GM03348 (cell line): Measurements from ENCODE around the gene TMEM62.
A peak's percentile ranks its signal among the peaks of the same experiment; 100 is the strongest.

Experiments used
- DNase-seq: peaks from one replicate; pipeline ENCODE4 v3.0.0; 2012; ENCODE audit warnings: low spot score

TMEM62 gene

DNA sequence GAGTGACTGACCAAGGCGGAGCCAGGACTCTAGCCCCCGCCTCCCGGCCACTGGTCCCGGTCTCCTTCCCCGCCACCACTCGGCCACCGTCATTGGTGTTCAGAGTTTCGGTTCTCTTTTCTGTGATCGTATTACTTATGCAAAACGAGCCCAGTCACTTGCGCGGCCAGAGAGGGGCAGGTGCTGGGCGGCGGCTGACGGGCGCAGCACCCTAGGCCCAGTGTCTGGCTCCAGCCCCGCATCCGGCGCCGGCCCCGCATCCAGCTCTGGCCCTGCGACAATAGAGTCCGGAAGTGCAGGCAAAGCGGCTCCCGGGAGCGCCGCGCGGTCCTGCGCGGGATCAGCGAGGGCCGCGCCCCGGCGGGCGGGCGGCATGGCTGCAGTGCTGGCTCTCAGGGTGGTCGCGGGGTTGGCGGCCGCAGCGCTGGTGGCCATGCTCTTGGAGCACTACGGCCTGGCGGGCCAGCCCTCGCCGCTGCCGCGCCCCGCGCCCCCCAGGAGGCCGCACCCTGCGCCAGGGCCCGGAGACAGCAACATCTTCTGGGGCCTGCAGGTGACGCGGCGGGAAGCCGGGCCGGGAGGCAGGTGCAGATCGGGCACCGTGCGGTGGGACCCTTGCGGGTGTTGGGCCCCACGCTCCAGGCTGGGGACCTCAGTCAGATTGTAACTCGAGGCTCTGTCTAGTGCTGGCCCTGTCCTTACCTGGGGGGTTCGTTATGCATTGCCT lies at the start of gene TMEM62:
Gene TMEM62, plus strand, starts transcription at position 157 of the 727 bp plus-strand sequence. Its CDS starts 217 bp downstream, at position 374.
- peak; percentile 88 for DNase-seq

DNA sequence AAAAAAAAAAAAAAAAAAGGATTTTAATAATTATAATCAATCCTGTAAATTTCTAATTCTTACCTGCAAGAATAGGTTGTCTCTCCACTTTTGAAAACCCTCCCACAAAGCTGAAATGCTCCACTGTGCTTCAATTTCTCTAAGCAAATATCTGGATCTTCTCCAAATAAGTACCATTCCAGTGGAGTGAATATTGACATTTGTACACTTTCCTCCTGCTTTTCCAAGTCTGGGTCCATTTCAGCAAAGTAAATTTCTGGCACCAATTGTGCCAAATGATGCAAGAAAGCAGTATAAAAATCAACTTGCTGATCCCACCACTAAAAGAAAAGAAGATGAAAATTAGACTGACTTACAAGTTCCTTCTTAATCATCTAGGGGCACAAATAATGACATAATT lies 47.5 kb upstream of the TMEM62 start:
- peak; percentile 47 for DNase-seq

DNA sequence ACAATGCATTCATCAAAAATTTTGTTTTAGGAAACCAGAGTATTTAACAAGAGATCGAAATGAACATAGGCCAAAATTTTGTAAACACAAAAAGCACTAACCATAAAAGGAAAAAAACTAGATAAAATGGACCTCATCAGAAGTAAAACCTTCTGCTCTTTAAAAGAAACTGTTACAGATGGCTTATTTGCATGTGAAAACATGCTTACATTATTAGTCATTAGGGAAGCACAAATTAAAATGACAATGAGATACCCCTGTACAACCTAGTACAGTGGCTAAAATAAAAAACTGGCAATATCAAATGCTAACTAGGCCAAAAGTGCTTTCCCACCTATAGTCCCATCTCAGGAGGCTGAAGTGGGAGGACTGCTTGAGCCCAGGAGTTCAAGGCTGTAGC lies 46.8 kb upstream of the TMEM62 start:
- DNase-seq: peak; percentile 14

DNA sequence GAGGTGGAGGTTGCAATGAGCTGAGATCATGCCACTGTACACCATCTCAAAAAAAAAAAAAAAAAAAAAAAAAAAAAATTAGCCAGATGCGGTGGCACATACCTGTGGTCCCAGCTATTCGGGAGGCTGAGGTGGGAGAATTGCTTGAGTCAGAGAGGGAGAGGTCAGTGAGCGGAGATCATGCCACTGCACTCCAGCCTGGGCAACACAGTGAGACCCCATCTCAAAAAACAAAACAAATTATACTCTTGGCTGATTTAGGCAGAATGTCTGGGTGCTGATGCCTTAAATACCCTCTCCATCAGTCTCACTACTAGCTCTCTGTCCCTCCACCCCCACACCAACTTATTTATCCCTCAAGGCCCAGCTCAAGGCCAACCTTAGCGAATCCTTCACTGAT lies 41.5 kb upstream of the TMEM62 start:
- no peak for DNase-seq

DNA sequence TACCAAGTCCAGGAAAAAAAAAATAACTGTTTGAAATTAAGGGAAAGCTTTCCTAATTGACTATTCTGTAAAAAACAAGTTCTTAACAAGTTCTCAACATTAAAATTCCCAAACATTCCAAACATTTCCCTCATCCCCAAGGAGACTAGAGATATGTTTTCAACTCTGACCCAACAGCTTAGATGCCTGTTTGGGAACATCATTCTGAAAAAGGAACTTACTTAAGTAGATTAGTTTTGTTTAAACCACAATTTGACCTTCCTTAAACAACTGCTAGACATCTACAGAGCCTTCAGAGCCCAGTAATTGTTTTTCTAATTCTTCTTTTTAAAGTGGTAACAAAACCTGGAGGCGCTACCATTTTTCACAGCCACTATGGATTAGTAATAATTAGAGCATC lies 40.4 kb upstream of the TMEM62 start:
- DNase-seq: peak; percentile 27

DNA sequence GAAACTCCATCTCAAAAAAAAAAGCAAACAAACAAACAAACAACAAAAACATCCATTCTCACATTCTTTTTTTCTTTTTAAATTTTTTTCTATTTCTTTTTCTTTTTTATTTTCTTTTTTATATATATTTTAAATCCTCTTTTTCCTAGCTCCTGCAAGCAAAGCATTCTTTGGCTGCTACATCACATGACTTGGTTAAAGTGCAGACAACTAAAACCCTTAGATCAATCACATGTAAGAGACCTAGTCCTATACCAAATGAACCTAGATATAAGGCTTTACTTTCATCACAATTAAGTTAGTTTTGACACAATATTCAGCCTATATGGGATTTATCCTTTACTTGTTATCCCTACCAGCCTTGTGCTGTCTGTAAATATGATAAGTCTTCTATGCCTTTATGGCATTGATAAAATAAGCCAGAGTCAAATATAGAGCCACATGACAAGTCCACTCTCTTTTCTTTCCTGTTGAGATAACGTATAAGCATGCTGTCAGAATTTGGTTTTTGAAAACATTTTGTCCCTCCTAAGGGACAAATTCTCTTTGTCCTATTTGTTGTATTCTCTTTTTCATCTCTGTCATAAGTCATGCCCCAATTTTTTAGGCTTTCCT lies 38.9 kb upstream of the TMEM62 start:
- no peak for DNase-seq

DNA sequence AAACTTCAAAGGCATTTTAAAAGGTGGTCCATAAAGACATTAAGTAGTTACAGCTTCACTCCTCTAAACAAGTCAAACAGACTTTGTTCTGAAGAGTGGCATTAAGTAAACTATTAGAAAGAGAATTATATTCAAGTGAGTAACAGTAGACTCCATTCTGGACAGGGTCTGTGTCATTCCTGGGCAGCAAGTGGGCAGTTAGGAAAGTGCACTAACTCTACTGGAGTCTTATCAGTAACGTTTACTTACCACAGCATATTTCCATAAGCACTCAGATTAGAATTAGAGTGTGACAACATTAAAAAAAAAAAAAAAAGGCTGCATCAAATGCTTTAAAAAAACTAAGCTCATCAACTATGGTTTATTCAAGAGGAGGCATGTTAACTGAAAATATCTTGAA lies 38.1 kb upstream of the TMEM62 start:
- peak; percentile 21 for DNase-seq

DNA sequence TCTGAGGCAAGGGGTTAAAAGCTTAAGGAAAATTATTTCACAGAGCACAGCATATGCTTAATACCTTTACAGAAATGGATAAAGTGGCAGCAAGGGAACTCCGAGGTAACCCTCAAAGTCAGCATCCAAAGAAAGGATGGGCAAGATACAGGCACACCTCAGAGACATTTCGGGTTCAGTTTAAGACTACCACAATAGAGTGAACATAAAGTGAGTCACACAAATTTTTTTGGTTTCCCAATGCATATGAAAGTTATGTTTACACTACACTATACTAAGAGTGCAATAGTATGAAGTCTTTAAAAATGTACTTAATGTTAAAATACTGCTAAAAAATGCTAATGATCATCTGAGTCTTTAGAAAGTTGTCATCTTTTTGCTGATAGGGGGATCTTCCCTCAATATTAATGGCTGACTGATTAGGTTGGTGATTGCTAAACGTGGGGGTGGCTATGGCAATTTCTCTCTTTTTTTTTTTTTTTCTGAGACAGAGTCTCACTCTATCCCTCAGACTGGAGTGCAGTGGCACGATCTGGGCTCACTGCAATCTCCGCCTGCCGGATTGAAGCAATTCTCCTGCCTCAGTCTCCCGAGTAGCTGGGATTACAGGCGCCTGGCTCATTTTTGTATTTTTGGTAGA lies 37.6 kb upstream of the TMEM62 start:
- DNase-seq: no peak

DNA sequence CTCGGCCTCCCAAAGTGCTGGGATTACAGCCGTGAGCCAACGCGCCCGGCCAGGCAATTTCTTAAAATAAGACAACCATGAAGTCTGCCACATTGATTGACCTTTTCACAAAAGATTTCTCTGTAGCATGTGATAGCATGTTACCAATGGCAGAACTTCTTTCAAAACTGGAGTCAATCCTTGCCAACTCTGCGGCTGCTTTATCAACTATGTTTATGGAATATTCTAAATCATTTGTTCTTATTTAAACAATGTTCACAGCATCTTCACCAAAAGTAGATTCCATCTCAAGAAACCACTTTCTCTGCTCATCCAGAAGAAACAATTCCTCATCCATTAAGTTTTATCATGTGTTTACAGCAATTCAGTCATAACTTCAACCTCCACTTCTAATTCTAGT lies 37.0 kb upstream of the TMEM62 start:
- no peak for DNase-seq

DNA sequence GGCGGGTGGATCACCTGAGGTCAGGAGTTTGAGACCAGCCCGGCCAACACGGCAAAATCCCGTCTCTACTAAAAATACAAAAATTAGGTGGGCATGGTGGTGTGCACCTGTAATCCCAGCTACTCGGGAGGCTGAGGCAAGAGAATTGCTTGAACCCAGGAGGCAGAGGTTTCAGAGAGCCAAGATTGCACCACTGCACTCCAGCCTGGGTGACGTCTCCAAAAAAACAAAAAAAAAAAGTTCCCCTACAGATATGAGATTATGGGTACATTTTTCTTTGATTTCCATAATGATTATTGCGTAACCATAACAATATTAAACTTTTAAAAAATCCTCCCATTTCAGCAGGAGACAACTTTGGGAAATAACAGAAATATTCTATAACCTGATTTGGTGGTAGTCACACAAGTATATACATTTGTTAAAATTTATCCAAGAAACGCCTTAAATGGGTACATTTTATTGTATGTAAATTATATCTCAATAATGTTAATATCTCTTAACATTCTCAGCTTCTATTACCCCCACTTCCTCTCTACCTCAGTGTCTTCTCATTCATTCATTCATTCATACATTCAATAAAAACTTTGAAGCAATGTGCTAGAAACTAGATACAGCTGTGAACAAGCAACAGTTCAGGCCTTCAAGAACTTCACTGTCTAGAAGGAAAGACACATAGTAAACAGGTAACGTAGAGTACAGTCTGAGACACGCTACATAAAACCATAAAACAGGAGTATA lies 34.1 kb upstream of the TMEM62 start:
- DNase-seq: no peak

DNA sequence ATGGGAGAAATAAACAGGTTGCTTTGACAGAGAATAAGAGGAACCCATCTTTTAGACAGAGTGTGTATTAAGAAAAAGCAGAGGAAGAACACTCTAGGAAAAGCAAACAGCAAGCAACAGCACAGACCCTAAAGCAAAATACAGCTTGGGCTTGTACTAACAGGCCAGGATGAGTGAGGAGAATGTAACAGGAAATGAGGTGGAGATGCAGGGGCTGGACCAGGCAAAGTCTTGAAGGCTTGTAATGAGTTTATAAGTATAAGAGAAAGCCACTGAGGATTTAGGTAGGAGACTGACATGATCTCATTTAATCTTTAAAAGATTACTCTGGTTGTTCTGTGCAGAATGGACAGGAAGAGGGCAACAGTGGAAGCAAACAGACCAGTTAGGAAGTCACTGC lies 32.4 kb upstream of the TMEM62 start:
- DNase-seq: no peak

DNA sequence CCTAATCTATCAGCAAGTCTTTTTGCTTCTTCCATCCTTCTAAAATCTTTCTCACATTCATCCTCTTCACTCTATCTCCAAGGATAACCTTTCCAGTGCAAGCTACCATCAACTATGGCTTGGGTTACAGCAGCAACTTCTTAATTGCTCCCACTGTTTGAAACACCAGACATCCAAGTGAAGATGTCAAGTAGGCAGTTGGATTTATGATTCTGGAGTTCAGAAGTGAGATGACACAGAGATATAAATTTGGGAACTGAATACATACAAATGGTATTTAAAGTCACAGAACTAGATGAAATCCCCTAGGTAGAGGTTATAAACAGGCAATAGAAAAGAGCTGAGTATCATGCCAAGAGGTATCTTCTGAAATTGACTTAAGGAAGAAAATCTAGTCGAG lies 31.2 kb upstream of the TMEM62 start:
- no peak for DNase-seq

DNA sequence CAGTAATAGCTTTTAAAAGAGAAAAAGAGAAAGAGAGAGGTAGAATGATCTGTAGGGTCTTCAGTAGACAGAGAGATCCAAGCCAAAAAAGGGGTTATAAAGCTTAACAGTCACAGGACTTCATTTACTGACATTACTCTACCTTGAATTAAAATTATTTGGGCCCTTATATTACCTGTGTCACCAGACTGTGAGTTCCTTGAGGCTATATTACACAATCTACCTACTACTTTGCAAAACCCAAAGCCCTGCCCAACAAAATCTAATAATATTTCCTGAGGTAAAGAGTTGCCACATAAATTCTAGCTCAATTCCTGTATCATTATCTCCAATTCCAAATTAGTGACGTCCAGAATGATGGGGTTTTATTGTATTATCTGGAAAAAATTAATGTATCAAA lies 29.5 kb upstream of the TMEM62 start:
- no peak for DNase-seq

DNA sequence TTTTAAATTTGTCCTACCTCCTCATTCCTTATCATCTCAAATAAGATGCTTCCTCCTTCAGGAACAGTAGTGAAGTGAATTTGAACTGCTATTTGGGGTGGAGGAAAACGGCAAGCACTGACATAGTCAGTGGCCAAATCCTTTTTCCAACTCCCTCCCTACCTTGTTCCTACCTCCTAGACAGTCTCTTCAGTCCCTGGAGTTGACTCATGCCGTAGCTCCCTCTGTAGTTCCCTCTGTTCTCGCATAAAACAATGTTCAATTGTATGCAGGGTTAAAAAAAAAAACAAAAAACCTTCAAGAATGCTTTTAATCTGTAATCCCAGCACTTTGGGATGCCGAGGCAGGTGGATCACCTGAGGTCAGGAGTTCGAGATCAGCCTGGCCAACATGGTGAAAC lies 29.0 kb upstream of the TMEM62 start:
- DNase-seq: no peak

DNA sequence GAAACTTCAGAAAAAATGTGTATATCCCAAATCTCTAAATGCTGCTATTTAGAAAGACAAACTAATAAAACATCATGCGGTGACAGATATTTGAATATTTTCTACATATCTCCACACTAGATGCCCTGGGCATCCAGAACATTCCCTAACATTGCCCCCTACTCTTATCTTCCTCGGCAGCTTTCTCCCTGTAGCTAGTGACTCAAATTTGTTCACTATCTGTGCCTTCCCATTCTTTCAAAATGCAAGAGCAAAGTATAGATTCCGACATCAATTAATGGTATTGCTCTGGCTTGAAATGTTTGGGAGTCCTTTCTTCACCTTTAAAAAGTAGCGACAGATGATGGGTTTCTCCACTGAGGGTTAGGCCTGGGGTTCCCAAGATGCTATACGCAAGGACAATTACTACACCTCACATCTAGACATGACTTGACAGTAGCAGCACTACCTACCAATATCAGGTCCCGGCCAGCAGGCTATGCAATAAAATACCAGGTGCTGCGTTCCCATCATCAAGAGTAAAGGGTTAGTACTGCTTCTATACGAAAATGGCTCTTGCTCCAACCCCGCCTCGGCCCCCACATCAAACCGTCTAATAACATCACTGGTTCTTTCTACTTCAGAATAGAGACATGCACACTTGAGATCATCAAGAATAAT lies 28.2 kb upstream of the TMEM62 start:
- DNase-seq: no peak

DNA sequence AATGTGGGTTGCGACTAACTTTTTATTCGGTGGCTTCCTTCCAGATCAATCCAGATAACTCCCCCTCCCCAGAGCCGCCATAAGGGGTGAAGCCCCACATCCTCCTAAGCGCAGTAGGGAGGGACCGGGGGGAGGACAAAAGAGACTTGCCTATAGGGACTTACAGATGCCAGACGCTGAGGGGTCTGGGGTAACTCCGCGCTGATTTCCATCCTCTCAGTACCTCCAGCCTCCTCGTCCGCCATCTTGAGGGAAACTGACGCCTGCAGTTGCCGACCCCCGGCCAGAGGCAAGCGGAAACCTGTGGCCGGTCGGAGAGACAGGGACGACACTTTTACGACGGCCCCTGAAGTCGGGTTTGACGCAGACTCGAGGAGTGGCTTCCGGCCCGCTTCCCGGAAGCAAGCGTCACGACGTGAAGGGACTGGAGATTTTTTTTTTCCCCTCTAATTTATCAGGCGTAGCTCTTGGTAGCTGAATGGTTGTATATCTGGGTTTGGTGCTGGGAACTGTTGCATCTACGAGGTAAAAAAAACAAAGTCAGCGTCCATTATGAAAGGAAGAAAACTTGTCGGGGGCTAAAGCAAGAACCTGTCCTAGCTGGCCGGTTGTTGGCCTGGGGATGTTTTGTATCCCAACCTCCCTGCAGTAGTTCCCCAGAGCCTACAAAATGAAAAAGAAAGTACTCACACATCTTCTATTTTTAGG lies 27.5 kb upstream of the TMEM62 start, which contains the start of gene UBR1:
Gene UBR1, minus strand, starts transcription at position 261 of the 708 bp plus-strand sequence. Its CDS starts 16 bp downstream, at position 245.
- peak; percentile 93 for DNase-seq

DNA sequence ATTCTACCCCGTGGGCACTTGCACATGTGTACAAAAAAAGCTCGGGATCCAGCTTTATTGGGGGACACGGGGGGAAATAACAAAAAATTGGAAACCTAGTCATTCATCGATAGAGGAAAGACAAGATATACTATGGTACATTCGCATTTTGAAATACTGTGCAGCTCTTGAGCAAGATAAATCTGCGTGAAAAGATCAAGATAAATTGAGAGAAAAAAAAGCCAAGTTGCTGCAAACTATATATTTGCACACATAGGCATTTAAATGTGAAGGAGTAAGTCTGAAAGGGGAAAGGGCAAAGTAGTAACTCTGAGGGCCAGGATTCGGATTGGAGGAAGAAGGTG lies 26.9 kb upstream of the TMEM62 start:
- no peak for DNase-seq

DNA sequence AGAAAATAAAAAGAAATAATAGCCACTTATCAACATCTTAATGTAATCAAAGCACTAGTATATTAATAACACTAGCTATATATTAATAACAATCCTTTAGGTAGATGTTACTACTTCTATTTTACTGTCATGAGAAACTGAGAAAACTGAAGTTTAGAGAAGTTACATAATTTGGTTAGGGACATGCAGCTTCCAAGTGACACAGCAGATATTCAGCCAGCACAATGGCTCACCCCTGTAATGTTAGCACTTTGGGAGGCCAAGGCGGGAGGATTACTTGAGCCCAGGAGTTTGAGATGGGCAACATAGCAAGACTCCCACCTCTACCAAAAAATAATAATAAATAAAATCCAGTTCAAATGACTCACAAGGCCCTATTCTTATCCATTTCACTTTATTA lies 25.6 kb upstream of the TMEM62 start:
- DNase-seq: no peak

DNA sequence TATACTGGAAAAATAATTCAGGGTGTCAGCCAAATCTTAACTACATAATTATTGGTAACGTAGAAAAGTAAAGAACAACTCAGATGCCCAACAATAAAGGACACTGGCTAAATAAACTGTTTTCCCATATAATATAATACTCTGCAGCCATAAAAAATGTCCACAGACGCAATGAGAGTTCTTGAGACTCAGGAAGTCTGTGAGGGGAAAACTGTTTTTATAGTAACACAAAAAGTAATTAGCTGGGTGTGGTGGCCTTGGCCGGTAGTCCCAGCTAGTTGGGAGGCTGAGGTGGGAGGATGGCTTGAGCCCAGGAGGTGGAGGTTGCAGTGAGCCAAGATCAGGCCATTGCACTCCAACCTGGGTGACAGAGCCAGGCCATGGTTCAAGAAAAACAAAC lies 22.0 kb upstream of the TMEM62 start:
- DNase-seq: no peak

DNA sequence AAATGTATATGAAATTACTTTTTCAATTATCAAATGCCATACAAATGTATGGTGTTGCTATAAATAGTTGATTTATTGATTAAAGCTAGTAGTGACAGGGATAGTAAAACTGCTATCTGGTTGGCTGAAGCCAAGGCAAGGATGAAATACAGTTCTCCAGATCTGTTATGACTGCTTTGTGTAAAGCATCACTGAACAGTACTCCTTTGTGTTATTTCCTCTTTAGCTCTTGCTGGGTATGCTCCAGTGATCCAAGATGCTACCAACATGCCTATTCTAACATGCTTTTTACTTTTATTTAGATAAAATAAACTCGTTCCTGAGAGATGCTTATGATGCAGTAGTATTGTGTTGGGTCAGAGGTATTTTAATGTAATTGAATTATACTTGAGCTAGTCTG lies 15.1 kb upstream of the TMEM62 start:
- no peak for DNase-seq

DNA sequence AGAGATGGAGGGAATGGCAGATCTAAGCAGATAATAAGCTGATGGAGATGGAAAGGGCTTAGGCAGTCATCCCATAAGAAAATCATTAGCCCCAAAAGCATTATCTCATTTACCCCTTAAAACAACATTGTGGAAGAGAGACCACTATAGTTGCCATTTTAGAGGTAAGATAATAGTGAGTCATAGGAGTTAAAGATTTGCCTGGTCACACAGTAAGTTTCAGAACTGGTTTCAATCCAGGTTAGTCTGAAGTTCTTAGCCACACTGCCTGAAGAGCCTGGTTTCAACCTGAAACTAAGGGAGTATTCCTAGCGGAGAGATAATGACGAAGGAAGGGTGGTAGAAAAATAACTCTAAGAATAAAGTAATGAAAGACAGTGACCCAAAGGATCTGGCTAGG lies 14.6 kb upstream of the TMEM62 start:
- no peak for DNase-seq

DNA sequence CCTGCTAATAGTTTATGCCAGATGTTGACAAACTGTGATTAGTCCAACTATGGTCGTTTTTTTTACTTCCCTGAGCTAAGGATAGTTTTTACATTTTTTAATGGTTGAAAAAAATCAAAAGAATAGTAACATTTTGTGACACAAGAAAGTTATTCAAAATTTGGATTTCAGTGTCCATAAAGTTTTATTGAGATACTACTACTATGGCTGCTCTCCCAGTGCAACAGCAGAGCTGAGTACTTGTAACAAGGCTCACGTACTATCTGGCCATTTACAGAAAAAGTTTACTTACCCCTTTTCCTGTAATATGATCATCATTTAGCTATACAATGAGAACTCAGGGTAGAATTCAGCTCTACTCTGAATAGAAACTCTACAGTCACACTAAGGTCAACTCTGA lies 11.5 kb upstream of the TMEM62 start:
- no peak for DNase-seq
